ENCODE measurements around the gene SYTL3.

The SYTL3 gene

GRCh38 chr6:158722176-158722729 lies 72.4 kb downstream of the SYTL3 start:
- no peak for DNase-seq (ENCODE audit: low read depth)
- H3K4me3 ChIP-seq (ENCODE audit: low read length): no peak overlapping the region
- no peak for TF ChIP-seq CTCF (conservative IDR thresholded peaks at IDR 0.05; ENCODE audit: low read depth, low read length)

- DNase-seq (ENCODE audit: low read depth): no peak
- TF ChIP-seq CTCF (conservative IDR thresholded peaks at IDR 0.05; ENCODE audit: low read depth, low read length): no peak
- H3K4me3 ChIP-seq (ENCODE audit: low read length): no peak overlapping the region
Observed at GRCh38 chr6:158725704-158726103, 75.8 kb downstream of the SYTL3 start.

- no peak for TF ChIP-seq CTCF (conservative IDR thresholded peaks at IDR 0.05; ENCODE audit: low read depth, low read length)
- H3K4me3 ChIP-seq (ENCODE audit: low read length): no peak overlapping the region
- DNase-seq (ENCODE audit: low read depth): no peak
Observed at GRCh38 chr6:158729906-158730540, 80.2 kb downstream of the SYTL3 start.

- DNase-seq (ENCODE audit: low read depth): no peak
- TF ChIP-seq CTCF (conservative IDR thresholded peaks at IDR 0.05; ENCODE audit: low read depth, low read length): no peak
Observed at GRCh38 chr6:158730541-158730907, 80.7 kb downstream of the SYTL3 start.

GRCh38 chr6:158735009-158735408 lies 85.2 kb downstream of the SYTL3 start:
- H3K4me3 ChIP-seq (ENCODE audit: low read length): no peak overlapping the region
- DNase-seq (ENCODE audit: low read depth): no peak
- no peak for TF ChIP-seq CTCF (conservative IDR thresholded peaks at IDR 0.05; ENCODE audit: low read depth, low read length)

More at GRCh38 chr6:158730541-158730907, 80.7 kb downstream of the SYTL3 start:
- H3K4me3 ChIP-seq (ENCODE audit: low read length): no peak overlapping the region

GRCh38 chr6:158737082-158737709 lies 87.3 kb downstream of the SYTL3 start:
- no peak for TF ChIP-seq CTCF (conservative IDR thresholded peaks at IDR 0.05; ENCODE audit: low read depth, low read length)
- no peak overlapping the region for H3K4me3 ChIP-seq (ENCODE audit: low read length)

More at GRCh38 chr6:158737082-158737709, 87.3 kb downstream of the SYTL3 start:
- DNase-seq (ENCODE audit: low read depth): no peak
